K562 (cell line): ENCODE results near the gene HNRNPA3. TPM values are rescaled to one million over a fixed set of nuclear protein-coding genes. Genes with fewer than 3 reads are reported as not detected.

Experiments
- ATAC-seq: fragments of 200-7000 bp; cut with Tn5 transposase; 3 replicates; pipeline ENCODE4 v1.9.1; 2020; ENCODE audit warnings: moderate library complexity
- BruUV-seq: library from RNA; stranded (reverse); fragments of 400-500 nt; replicated peaks from 2 replicates; lab custom pipeline; 2021; lab: Mats Ljungman, UMichigan
- CTCF ChIA-PET: fragments of 300-600 bp; formaldehyde crosslinking; extraction: SDS; loops from one replicate; lab custom pipeline; 2021; ENCODE audit warnings: low intra/inter-chr PET ratio; lab: Yijun Ruan, JAX
- POLR2A ChIA-PET: fragments of 300-600, 350-650 bp; sonication (Branson Sonifier 250); formaldehyde crosslinking; extraction: SDS; loops from one replicate; lab custom pipeline; 2021; ENCODE audit warnings: antibody characterized with exemption, inconsistent platforms; lab: Yijun Ruan, JAX
- DNase-seq, 4 experiments: peaks; one replicate each; pipeline versions ENCODE4 v3.0.0 to v3.0.0-alpha.2; 2011 to 2018; ENCODE audit warnings: low spot score in 3 of 4, mixed read lengths in 3 of 4; ENCODE audit errors: extremely low read depth in 1 of 4
- FAIRE-seq: peaks from 2 replicates; lab custom pipeline; 2011; peaks lifted over from hg19 to GRCh38; lab: Jason Lieb, UNC
- H2AFZ ChIP-seq: 2 replicates; pipeline ENCODE4 v1.6.0; 2011; ENCODE audit warnings: low read depth, low read length, control low read depth, inconsistent platforms
- H3K27ac ChIP-seq: fragments of 200-600 bp; 3 replicates; pipeline ENCODE4 v1.8.0; 2011; ENCODE audit warnings: low read depth, mild to moderate bottlenecking, control low read depth, inconsistent platforms, low read length, moderate library complexity, mixed read lengths; ENCODE audit errors: extremely low read depth
- H3K27me3 ChIP-seq, 2 experiments: fragments of 300-600 bp in 1 of 2; 2 replicates in 1 of 2; 3 replicates in 1 of 2; pipeline versions ENCODE4 v1.6.0 to v1.8.0; 2011; ENCODE audit warnings: inconsistent platforms in 2 of 2, low read length in 2 of 2, mild to moderate bottlenecking in 1 of 2, mixed read lengths in 1 of 2, moderate library complexity in 1 of 2; ENCODE audit not compliant: control insufficient read depth in 2 of 2, insufficient read depth in 2 of 2
- H3K36me3 ChIP-seq: fragments of 300-600 bp; 3 replicates; pipeline ENCODE4 v1.8.0; 2011; ENCODE audit warnings: mild to moderate bottlenecking, low read length, inconsistent platforms; ENCODE audit not compliant: control insufficient read depth, insufficient read depth
- H3K4me1 ChIP-seq, 2 experiments: fragments of 200-600 bp in 1 of 2; replicated peaks in 1 of 2; 2 replicates in 1 of 2; 3 replicates in 1 of 2; pipeline versions ENCODE4 v1.5.1 to v1.8.0; 2011; ENCODE audit warnings: inconsistent platforms in 2 of 2, low read length in 2 of 2, mild to moderate bottlenecking in 1 of 2, mixed read lengths in 1 of 2, moderate library complexity in 1 of 2; ENCODE audit not compliant: control insufficient read depth in 2 of 2, insufficient read depth in 2 of 2
- H3K4me2 ChIP-seq: 2 replicates; pipeline ENCODE4 v1.6.1; 2011; ENCODE audit warnings: low read length, control low read depth, inconsistent platforms, mixed read lengths; ENCODE audit not compliant: insufficient read depth
- H3K4me3 ChIP-seq: fragments of 200-600 bp; sonication (generic), shearing (Covaris generic); 2 replicates; pipeline ENCODE4 v1.5.1; 2016; ENCODE audit warnings: control low read depth, inconsistent platforms
- H3K79me2 ChIP-seq: fragments of 200-600 bp; 3 replicates; pipeline ENCODE4 v1.8.0; 2011; ENCODE audit warnings: low read length, inconsistent platforms; ENCODE audit not compliant: control insufficient read depth, insufficient read depth
- H3K9ac ChIP-seq, 2 experiments: 2 replicates each; pipeline versions ENCODE4 v1.6.0 to v1.6.1; 2011; ENCODE audit warnings: low read depth in 2 of 2, low read length in 2 of 2, control low read depth in 1 of 2, inconsistent platforms in 1 of 2, mild to moderate bottlenecking in 1 of 2, mixed read lengths in 1 of 2; ENCODE audit not compliant: insufficient read depth in 1 of 2
- H3K9me1 ChIP-seq: one replicate; pipeline ENCODE4 v1.6.0; 2011; ENCODE audit warnings: inconsistent platforms, mild to moderate bottlenecking, low read length, moderate library complexity; ENCODE audit not compliant: control insufficient read depth, insufficient read depth
- H3K9me3 ChIP-seq: replicated peaks from 2 replicates; pipeline ENCODE4 v1.5.1; 2011; ENCODE audit warnings: low read depth, low read length, inconsistent platforms; ENCODE audit not compliant: control insufficient read depth, insufficient read depth
- H4K20me1 ChIP-seq: replicated peaks from 2 replicates; pipeline ENCODE4 v1.6.1; 2011; ENCODE audit warnings: low read length, inconsistent platforms, mixed read lengths; ENCODE audit not compliant: control insufficient read depth, insufficient read depth
- ARID1B ChIP-seq: fragments of 450-650 bp; IDR thresholded peaks from 2 replicates; pipeline ENCODE4 v1.6.1; 2016; ENCODE audit warnings: antibody characterized with exemption, mild to moderate bottlenecking, inconsistent platforms
- CEBPB ChIP-seq: fragments of 450-650 bp; IDR thresholded peaks from 2 replicates; pipeline ENCODE4 v1.6.1; 2016; ENCODE audit warnings: missing genetic modification characterization, missing compliant biosample characterization
- FOXK2 ChIP-seq, 2 experiments: fragments of 450-650 bp; IDR thresholded peaks in 1 of 2; conservative IDR thresholded peaks in 1 of 2; 2 replicates each; pipeline ENCODE4 v1.6.1; 2016; ENCODE audit warnings: low read depth in 2 of 2, mild to moderate bottlenecking in 1 of 2
- POLR2A ChIP-seq: fragments of 450-650 bp; conservative IDR thresholded peaks from 2 replicates; pipeline ENCODE4 v1.6.1; 2016
- STAT5A ChIP-seq: IDR thresholded peaks from 2 replicates; pipeline ENCODE4 v1.6.1; 2012; ENCODE audit warnings: low read length, inconsistent platforms, borderline replicate concordance
- ZBTB1 ChIP-seq: sonication (generic); formaldehyde crosslinking; IDR thresholded peaks from 2 replicates; pipeline ENCODE4 v1.8.1; 2023; ENCODE audit warnings: missing genetic modification reagents, low read depth, mild to moderate bottlenecking, borderline replicate concordance
- ZC3H4 ChIP-seq: sonication (generic); formaldehyde crosslinking; IDR thresholded peaks from 2 replicates; pipeline ENCODE4 v1.9.0; 2021; ENCODE audit warnings: missing genetic modification reagents, borderline replicate concordance
- WGBS: fragments of 100-300 bp; shearing (Covaris generic); methylation state at CpG from one replicate; pipeline ENCODE4 v1.1.6; 2016; ENCODE audit warnings: low coverage, mixed read lengths; ENCODE audit not compliant: insufficient coverage; ENCODE audit errors: missing lambda C conversion rate; 5-methylcytosine and 5-hydroxymethylcytosine counted together
- in situ Hi-C: fragments of 300-500 bp; cut with MboI; formaldehyde crosslinking; loops from 4 replicates; pipeline ENCODE4 v1.15.0; 2018; ENCODE audit warnings: inconsistent platforms, mixed read lengths
- intact Hi-C: fragments of 100-400 bp; cut with micrococcal nuclease; formaldehyde crosslinking; loops from 2 replicates; pipeline ENCODE4 v1.14.2; 2022
- polyA plus RNA-seq, 8 experiments: library from polyadenylated mRNA; depleted of rRNA in 4 of 8; stranded (reverse) in 5 of 8; unstranded in 3 of 8; fragments of >200 nt; fragmentation: Nextera tagmentation in 2 of 8; fragmentation: Illumina TruSeq in 1 of 8; extraction: Ambion mirVana in 2 of 8; extraction: Trizol in 1 of 8; gene quantifications; 2 replicates each; pipeline versions ENCODE4 v1.2.1 to v1.2.3, GENCODE V29; 2011 to 2014; ENCODE audit warnings: inconsistent platforms in 1 of 8, missing spikeins in 1 of 8
- total RNA-seq, 7 experiments: library from RNA; depleted of rRNA in 6 of 7; stranded (reverse); fragments of >200 nt in 6 of 7; fragmentation: Illumina TruSeq in 2 of 7; extraction: Trizol in 2 of 7; gene quantifications; 2 replicates each; pipeline versions ENCODE4 v1.2.1 to v1.2.3, GENCODE V29; 2011 to 2021; ENCODE audit warnings: low replicate concordance in 1 of 7
- TF ChIP-seq, protein P1 (sequence below): sonication (generic); IDR thresholded peaks from 2 replicates; pipeline ENCODE4 v1.6.1; 2016
- TF ChIP-seq, protein P2 (sequence below): fragments of 250-450 bp; sonication (Bioruptor Pico); IDR thresholded peaks from 2 replicates; pipeline ENCODE4 v1.5.0; 2020; ENCODE audit warnings: mild to moderate bottlenecking, borderline replicate concordance
- TF ChIP-seq, protein P3 (sequence below): sonication (generic); formaldehyde crosslinking; IDR thresholded peaks from 2 replicates; pipeline ENCODE4 v1.8.0; 2022; ENCODE audit warnings: mild to moderate bottlenecking, missing genetic modification reagents
- TF ChIP-seq, protein P4 (sequence below): fragments of 200-800 bp; sonication (Bioruptor generic); IDR thresholded peaks from 2 replicates; pipeline ENCODE4 v1.6.1; 2016; ENCODE audit warnings: missing genetic modification characterization, missing compliant biosample characterization

HNRNPA3 gene
- total and polyA plus RNA-seq, 9 of the 15 experiments (the other 6 are each of a cell fraction or from before 2014, with no cell fraction given), result 72.8 to 428 (median 192) TPM

DNA sequence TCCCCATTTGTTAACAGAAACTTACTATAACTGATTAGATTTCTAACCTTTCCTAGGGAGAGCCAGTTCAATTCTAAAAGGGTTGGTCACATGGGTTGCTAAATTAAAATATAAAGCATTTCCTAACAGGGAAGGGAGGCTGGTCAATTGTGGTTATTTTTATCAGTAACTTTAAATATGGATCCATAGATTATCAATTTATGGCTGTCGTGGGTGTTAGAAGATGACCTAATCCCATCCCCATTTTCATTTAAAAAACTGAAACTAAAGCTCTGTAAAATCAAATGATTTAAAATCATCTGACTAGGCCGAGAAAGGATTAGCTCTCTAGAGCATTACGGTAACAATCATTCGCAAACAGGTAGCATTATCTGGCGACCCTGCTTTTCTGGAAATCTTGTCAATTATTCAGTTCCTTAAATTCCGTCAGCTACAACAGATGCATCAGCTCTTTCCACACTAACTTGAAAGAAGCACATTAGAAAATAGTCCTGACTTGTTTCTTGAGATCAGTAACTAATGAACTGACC is 953 bp upstream of the HNRNPA3 start:
- Histone ChIP-seq H3K27ac (peak overlapping the region; percentile 99), H3K27me3 (no peaks in the 10 kb centered on the region), H3K4me3 (peak overlapping the region; percentile 90), H3K4me2 (peak overlapping the region; percentile 98), H3K9me3 (no peaks in the 10 kb centered on the region), H3K79me2 (peaks cover 58% of the 10 kb centered on the region), H4K20me1 (peaks cover 17% of the 10 kb centered on the region), H3K36me3 (peaks cover 32% of the 10 kb centered on the region), H3K9ac (peak overlapping the region; percentile 94 to 99), H3K4me1 (peaks cover 3 to 6% of the 10 kb centered on the region in 2 experiments; a peak in 4 of 5 replicates), H3K9me1 (no peaks in the 10 kb centered on the region), H2AFZ (peak overlapping the region; percentile 70)
- intact Hi-C loops (loop anchor here (1.0 to 2.0 kb wide), 3 partner anchors 31 to 52 kb away; no protein-coding TSS in a partner anchor), in situ Hi-C loops (no loop called here)
- ChIA-PET CTCF (no interaction called here), POLR2A (interaction anchor here (0.6 to 1.8 kb wide), 22 partner anchors 7 to 197 kb away, joined by 3 to 33 read pairs (median 6); partner anchors contain the start of gene NFE2L2)
- FAIRE-seq (no peak), ATAC-seq (no peak), DNase-seq (no peak)
- 2% methylated on average over 6 of the region's 6 CpGs for WGBS
- TSS peak; percentile 95 for BruUV-seq
- TF ChIP-seq FOXK2 (conservative IDR thresholded peaks at IDR 0.05 in 1 of 2, IDR thresholded peaks at IDR 0.05 in 1 of 2; ENCODE audit: low read depth in 2 of 2) (no peak), STAT5A (0 out of 2 replicates have a peak, but pooled peaks have one; percentile 7), CEBPB (tag) (no peak), ZC3H4 (CRISPR knock-in tag) (no peak), ARID1B (0 out of 2 replicates have a peak, but pooled peaks have one; percentile 35), POLR2A (no peak), ZBTB1 (CRISPR knock-in tag) (no peak)
- TF ChIP-seq, protein P1, sequence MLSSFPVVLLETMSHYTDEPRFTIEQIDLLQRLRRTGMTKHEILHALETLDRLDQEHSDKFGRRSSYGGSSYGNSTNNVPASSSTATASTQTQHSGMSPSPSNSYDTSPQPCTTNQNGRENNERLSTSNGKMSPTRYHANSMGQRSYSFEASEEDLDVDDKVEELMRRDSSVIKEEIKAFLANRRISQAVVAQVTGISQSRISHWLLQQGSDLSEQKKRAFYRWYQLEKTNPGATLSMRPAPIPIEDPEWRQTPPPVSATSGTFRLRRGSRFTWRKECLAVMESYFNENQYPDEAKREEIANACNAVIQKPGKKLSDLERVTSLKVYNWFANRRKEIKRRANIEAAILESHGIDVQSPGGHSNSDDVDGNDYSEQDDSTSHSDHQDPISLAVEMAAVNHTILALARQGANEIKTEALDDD, result 0 out of 2 replicates have a peak, but pooled peaks have one; percentile 26
- TF ChIP-seq, protein P2, sequence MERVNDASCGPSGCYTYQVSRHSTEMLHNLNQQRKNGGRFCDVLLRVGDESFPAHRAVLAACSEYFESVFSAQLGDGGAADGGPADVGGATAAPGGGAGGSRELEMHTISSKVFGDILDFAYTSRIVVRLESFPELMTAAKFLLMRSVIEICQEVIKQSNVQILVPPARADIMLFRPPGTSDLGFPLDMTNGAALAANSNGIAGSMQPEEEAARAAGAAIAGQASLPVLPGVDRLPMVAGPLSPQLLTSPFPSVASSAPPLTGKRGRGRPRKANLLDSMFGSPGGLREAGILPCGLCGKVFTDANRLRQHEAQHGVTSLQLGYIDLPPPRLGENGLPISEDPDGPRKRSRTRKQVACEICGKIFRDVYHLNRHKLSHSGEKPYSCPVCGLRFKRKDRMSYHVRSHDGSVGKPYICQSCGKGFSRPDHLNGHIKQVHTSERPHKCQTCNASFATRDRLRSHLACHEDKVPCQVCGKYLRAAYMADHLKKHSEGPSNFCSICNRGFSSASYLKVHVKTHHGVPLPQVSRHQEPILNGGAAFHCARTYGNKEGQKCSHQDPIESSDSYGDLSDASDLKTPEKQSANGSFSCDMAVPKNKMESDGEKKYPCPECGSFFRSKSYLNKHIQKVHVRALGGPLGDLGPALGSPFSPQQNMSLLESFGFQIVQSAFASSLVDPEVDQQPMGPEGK (CRISPR knock-in tag), result 0 out of 2 replicates have a peak, but pooled peaks have one; percentile 14
- TF ChIP-seq, protein P3, sequence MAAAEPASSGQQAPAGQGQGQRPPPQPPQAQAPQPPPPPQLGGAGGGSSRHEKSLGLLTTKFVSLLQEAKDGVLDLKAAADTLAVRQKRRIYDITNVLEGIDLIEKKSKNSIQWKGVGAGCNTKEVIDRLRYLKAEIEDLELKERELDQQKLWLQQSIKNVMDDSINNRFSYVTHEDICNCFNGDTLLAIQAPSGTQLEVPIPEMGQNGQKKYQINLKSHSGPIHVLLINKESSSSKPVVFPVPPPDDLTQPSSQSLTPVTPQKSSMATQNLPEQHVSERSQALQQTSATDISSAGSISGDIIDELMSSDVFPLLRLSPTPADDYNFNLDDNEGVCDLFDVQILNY (CRISPR knock-in tag), result no peak
- TF ChIP-seq, protein P4, sequence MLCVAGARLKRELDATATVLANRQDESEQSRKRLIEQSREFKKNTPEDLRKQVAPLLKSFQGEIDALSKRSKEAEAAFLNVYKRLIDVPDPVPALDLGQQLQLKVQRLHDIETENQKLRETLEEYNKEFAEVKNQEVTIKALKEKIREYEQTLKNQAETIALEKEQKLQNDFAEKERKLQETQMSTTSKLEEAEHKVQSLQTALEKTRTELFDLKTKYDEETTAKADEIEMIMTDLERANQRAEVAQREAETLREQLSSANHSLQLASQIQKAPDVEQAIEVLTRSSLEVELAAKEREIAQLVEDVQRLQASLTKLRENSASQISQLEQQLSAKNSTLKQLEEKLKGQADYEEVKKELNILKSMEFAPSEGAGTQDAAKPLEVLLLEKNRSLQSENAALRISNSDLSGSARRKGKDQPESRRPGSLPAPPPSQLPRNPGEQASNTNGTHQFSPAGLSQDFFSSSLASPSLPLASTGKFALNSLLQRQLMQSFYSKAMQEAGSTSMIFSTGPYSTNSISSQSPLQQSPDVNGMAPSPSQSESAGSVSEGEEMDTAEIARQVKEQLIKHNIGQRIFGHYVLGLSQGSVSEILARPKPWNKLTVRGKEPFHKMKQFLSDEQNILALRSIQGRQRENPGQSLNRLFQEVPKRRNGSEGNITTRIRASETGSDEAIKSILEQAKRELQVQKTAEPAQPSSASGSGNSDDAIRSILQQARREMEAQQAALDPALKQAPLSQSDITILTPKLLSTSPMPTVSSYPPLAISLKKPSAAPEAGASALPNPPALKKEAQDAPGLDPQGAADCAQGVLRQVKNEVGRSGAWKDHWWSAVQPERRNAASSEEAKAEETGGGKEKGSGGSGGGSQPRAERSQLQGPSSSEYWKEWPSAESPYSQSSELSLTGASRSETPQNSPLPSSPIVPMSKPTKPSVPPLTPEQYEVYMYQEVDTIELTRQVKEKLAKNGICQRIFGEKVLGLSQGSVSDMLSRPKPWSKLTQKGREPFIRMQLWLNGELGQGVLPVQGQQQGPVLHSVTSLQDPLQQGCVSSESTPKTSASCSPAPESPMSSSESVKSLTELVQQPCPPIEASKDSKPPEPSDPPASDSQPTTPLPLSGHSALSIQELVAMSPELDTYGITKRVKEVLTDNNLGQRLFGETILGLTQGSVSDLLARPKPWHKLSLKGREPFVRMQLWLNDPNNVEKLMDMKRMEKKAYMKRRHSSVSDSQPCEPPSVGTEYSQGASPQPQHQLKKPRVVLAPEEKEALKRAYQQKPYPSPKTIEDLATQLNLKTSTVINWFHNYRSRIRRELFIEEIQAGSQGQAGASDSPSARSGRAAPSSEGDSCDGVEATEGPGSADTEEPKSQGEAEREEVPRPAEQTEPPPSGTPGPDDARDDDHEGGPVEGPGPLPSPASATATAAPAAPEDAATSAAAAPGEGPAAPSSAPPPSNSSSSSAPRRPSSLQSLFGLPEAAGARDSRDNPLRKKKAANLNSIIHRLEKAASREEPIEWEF (CRISPR knock-in tag), result peak; percentile 62; the same call in 1 of the 2 replicates
